ENCODE results near the gene NBEAL2.

NBEAL2 gene

GRCh38 chr3:47000922-47001730 is 21.7 kb downstream of the NBEAL2 start:
- no peak for DNase-seq (ENCODE audit: low spot score)

GRCh38 chr3:47001731-47002170 is 22.3 kb downstream of the NBEAL2 start:
- no peak for DNase-seq (ENCODE audit: low spot score)

- DNase-seq (ENCODE audit: low spot score) = no peak
Observed at GRCh38 chr3:47002171-47003055, 22.9 kb downstream of the NBEAL2 start.

- no peak for DNase-seq (ENCODE audit: low spot score)
Observed at GRCh38 chr3:47003056-47003410, 23.6 kb downstream of the NBEAL2 start.

GRCh38 chr3:47003461-47004368 is 24.2 kb downstream of the NBEAL2 start:
- no peak for DNase-seq (ENCODE audit: low spot score)

GRCh38 chr3:47004369-47005211 is 25.1 kb downstream of the NBEAL2 start:
- DNase-seq (ENCODE audit: low spot score) = no peak

GRCh38 chr3:47005212-47006144 is 26.0 kb downstream of the NBEAL2 start:
- DNase-seq (ENCODE audit: low spot score) = no peak

GRCh38 chr3:47006145-47006651 is 26.7 kb downstream of the NBEAL2 start:
- no peak for DNase-seq (ENCODE audit: low spot score)

GRCh38 chr3:47007001-47007400 is 27.5 kb downstream of the NBEAL2 start:
- DNase-seq (ENCODE audit: low spot score) = no peak

- DNase-seq (ENCODE audit: low spot score) = no peak
Observed at GRCh38 chr3:47007482-47008233, 28.2 kb downstream of the NBEAL2 start.

- DNase-seq (ENCODE audit: low spot score) = no peak
Observed at GRCh38 chr3:47008234-47008796, 28.8 kb downstream of the NBEAL2 start.

GRCh38 chr3:47008851-47009224 is 29.4 kb downstream of the NBEAL2 start:
- no peak for DNase-seq (ENCODE audit: low spot score)

GRCh38 chr3:47009225-47010110 is 30.0 kb downstream of the NBEAL2 start:
- peak; percentile 96 for DNase-seq (ENCODE audit: low spot score)

- no peak for DNase-seq (ENCODE audit: low spot score)
Observed at GRCh38 chr3:47010111-47010712, 30.7 kb downstream of the NBEAL2 start.

GRCh38 chr3:47010910-47011309 is 31.4 kb downstream of the NBEAL2 start:
- no peak for DNase-seq (ENCODE audit: low spot score)

- no peak for DNase-seq (ENCODE audit: low spot score)
Observed at GRCh38 chr3:47011371-47011770, 31.9 kb downstream of the NBEAL2 start.
